HepG2 (cell line): Measurements from ENCODE around the gene NR1H2. TPM values are rescaled to one million over a fixed set of nuclear protein-coding genes. Genes with fewer than 3 reads are reported as not detected.

Source experiments
- AGO1 ChIP-seq: fragments of 200-400 bp; formaldehyde crosslinking; IDR thresholded peaks from 2 replicates; pipeline ENCODE4 v1.6.1; 2017; ENCODE audit warnings: mild to moderate bottlenecking, low read depth, low read length, moderate library complexity; ENCODE audit not compliant: poor library complexity, severe bottlenecking
- ARID4A ChIP-seq: sonication (generic); formaldehyde crosslinking; IDR thresholded peaks from 2 replicates; pipeline ENCODE4 v1.5.0; 2020; ENCODE audit warnings: mild to moderate bottlenecking, missing genetic modification reagents, borderline replicate concordance
- ATF7 ChIP-seq, 2 experiments: fragments of 450-650 bp in 1 of 2; sonication (generic) in 1 of 2; formaldehyde crosslinking in 1 of 2; IDR thresholded peaks; 2 replicates each; pipeline versions ENCODE4 v1.4.0 to v1.6.1; 2016 to 2020; ENCODE audit warnings: antibody characterized with exemption in 1 of 2, mild to moderate bottlenecking in 1 of 2, missing genetic modification reagents in 1 of 2
- CCAR2 ChIP-seq: fragments of 200-400 bp; formaldehyde crosslinking; optimal IDR thresholded peaks from 2 replicates; pipeline ENCODE3; 2018; ENCODE audit warnings: low read depth, mild to moderate bottlenecking, low read length, moderate library complexity
- CHCHD3 ChIP-seq: sonication (generic); formaldehyde crosslinking; IDR thresholded peaks from 2 replicates; pipeline ENCODE4 v1.8.0; 2022; ENCODE audit warnings: mild to moderate bottlenecking, missing genetic modification reagents, moderate library complexity
- EHMT2 ChIP-seq: fragments of 200-600 bp; sonication (generic); IDR thresholded peaks from 2 replicates; pipeline ENCODE4 v1.7.0; 2017; ENCODE audit warnings: antibody characterized with exemption, low read depth, low read length, borderline replicate concordance
- FOXA3 ChIP-seq: IDR thresholded peaks from 2 replicates; pipeline ENCODE4 v1.6.1; 2016; ENCODE audit warnings: missing genetic modification reagents, missing compliant biosample characterization
- FOXK2 ChIP-seq: fragments of 450-650 bp; IDR thresholded peaks from 2 replicates; pipeline ENCODE4 v1.6.1; 2016
- GFI1 ChIP-seq: sonication (generic); formaldehyde crosslinking; IDR thresholded peaks from 2 replicates; pipeline ENCODE4 v1.5.0; 2020; ENCODE audit warnings: missing genetic modification reagents, mild to moderate bottlenecking, borderline replicate concordance
- HNRNPUL1 ChIP-seq: fragments of 200-400 bp; formaldehyde crosslinking; IDR thresholded peaks from 2 replicates; pipeline ENCODE4 v1.6.1; 2017; ENCODE audit warnings: low read depth, mild to moderate bottlenecking, low read length, moderate library complexity
- RBFOX2 ChIP-seq: fragments of 200-400 bp; formaldehyde crosslinking; IDR thresholded peaks from 2 replicates; pipeline ENCODE4 v1.6.1; 2017; ENCODE audit warnings: low read depth, mild to moderate bottlenecking, low read length
- SAFB2 ChIP-seq: sonication (generic); formaldehyde crosslinking; IDR thresholded peaks from 2 replicates; pipeline ENCODE4 v1.5.1; 2020; ENCODE audit warnings: missing genetic modification reagents, low read depth, mild to moderate bottlenecking, borderline replicate concordance
- SIN3B ChIP-seq: fragments of 150-350 bp; IDR thresholded peaks from 2 replicates; pipeline ENCODE4 v1.6.1; 2014; ENCODE audit warnings: low read length
- SOX5 ChIP-seq: IDR thresholded peaks from 2 replicates; pipeline ENCODE4 v1.6.1; 2016; ENCODE audit warnings: borderline replicate concordance
- TAF1 ChIP-seq: sonication (generic); formaldehyde crosslinking; IDR thresholded peaks from 2 replicates; pipeline ENCODE4 v1.4.0; 2020; ENCODE audit warnings: missing genetic modification reagents
- TOE1 ChIP-seq: sonication (generic); formaldehyde crosslinking; IDR thresholded peaks from 2 replicates; pipeline ENCODE4 v1.4.0; 2020; ENCODE audit warnings: mild to moderate bottlenecking, missing genetic modification reagents
- ZBTB7B ChIP-seq: sonication (generic); formaldehyde crosslinking; IDR thresholded peaks from 2 replicates; pipeline ENCODE4 v1.4.0; 2020; ENCODE audit warnings: missing genetic modification reagents
- ZNF143 ChIP-seq: sonication (generic); formaldehyde crosslinking; IDR thresholded peaks from 2 replicates; pipeline ENCODE4 v1.4.0; 2020; ENCODE audit warnings: missing genetic modification reagents
- ZNF276 ChIP-seq: sonication (generic); formaldehyde crosslinking; IDR thresholded peaks from 2 replicates; pipeline ENCODE4 v1.4.0; 2020; ENCODE audit warnings: mild to moderate bottlenecking, low read depth, missing genetic modification reagents
- ZNF350 ChIP-seq: sonication (generic); formaldehyde crosslinking; IDR thresholded peaks from 2 replicates; pipeline ENCODE4 v1.4.0; 2020; ENCODE audit warnings: mild to moderate bottlenecking, low read depth, missing genetic modification reagents, borderline replicate concordance
- ZNF782 ChIP-seq: sonication (generic); formaldehyde crosslinking; IDR thresholded peaks from 2 replicates; pipeline ENCODE4 v1.4.0; 2020; ENCODE audit warnings: missing genetic modification reagents, mild to moderate bottlenecking, borderline replicate concordance
- polyA plus RNA-seq, 8 experiments: library from polyadenylated mRNA; depleted of rRNA in 3 of 8; stranded (reverse) in 7 of 8; unstranded in 1 of 8; fragments of >200 nt; fragmentation: Illumina TruSeq in 4 of 8; extraction: Trizol in 4 of 8; gene quantifications; 2 replicates each; pipeline versions ENCODE4 v1.2.1 to v1.2.3, GENCODE V29; 2011 to 2016; ENCODE audit warnings: low read depth in 4 of 8, missing spikeins in 1 of 8, mixed read lengths in 1 of 8; ENCODE audit not compliant: insufficient read depth in 1 of 8
- total RNA-seq, 5 experiments: library from RNA; depleted of rRNA; stranded (reverse); fragments of >200 nt; fragmentation: Illumina TruSeq; extraction: Trizol; gene quantifications; 2 replicates each; pipeline ENCODE4 v1.2.3, GENCODE V29; 2016; ENCODE audit warnings: low read depth in 1 of 5

NR1H2 gene
- total and polyA plus RNA-seq, 2 of the 13 experiments (the other 11 are each of a cell fraction or from before 2014, with no cell fraction given): 10.3 to 13.5 TPM

GRCh38 chr19:50376166-50377050 lies at the start of gene NR1H2 (continued):
- TF ChIP-seq ARID4A (CRISPR knock-in tag): peak; percentile 91
- TF ChIP-seq SIN3B: peak; percentile 74; the same call in 1 of the 2 replicates
- TF ChIP-seq SAFB2 (CRISPR knock-in tag): peak; percentile 46; the same call in 1 of the 2 replicates
- peak; percentile 80; the same call in 1 of the 2 replicates for TF ChIP-seq ZNF276 (CRISPR knock-in tag)
- TF ChIP-seq CCAR2: peak; percentile 91
- TF ChIP-seq ZNF143 (CRISPR knock-in tag): peak; percentile 73
- TF ChIP-seq SOX5: peak; percentile 36; the same call in 1 of the 2 replicates
- TF ChIP-seq CHCHD3 (CRISPR knock-in tag): no peak
- peak; percentile 69 for TF ChIP-seq FOXA3 (CRISPR knock-in tag)
- TF ChIP-seq RBFOX2: peak; percentile 82
- TF ChIP-seq TOE1 (CRISPR knock-in tag): 0 out of 2 replicates have a peak, but pooled peaks have one; percentile 85
- no peak for TF ChIP-seq HNRNPUL1
- no peak for TF ChIP-seq ATF7 (IDR thresholded peaks at IDR 0.05)
- peak; percentile 73 for TF ChIP-seq ATF7 (CRISPR knock-in tag; IDR thresholded peaks at IDR 0.05)
- TF ChIP-seq TAF1 (CRISPR knock-in tag): peak; percentile 75
- peak; percentile 83; the same call in 1 of the 2 replicates for TF ChIP-seq EHMT2
- TF ChIP-seq ZNF782: peak; percentile 79; the same call in 1 of the 2 replicates
- peak; percentile 49 for TF ChIP-seq ZBTB7B
- peak; percentile 93; the same call in 1 of the 2 replicates for TF ChIP-seq ZNF350 (CRISPR knock-in tag)
- TF ChIP-seq GFI1 (CRISPR knock-in tag): 0 out of 2 replicates have a peak, but pooled peaks have one; percentile 25
- peak; percentile 77 for TF ChIP-seq FOXK2
- peak; percentile 56 for TF ChIP-seq AGO1
